ENCODE data around the gene PTPRG. TPM values are rescaled to one million over a fixed set of nuclear protein-coding genes. Genes with fewer than 3 reads are reported as not detected.

The PTPRG gene
- total RNA-seq, 2 experiments from 2014 or later, result 0.03 to 0.05 TPM

GRCh38 chr3:61725851-61726333 is 164.5 kb downstream of the PTPRG start:
- Histone ChIP-seq H3K4me3 (ENCODE audit: low read length) (no peak overlapping the region), H3K27ac (ENCODE audit: low read depth in 1 of 2, low read length in 2 of 2) (no peak overlapping the region), H3K4me1 (ENCODE audit: insufficient read depth, low read length) (no peaks in the 10 kb centered on the region), H3K36me3 (ENCODE audit: insufficient read depth, low read length) (no peaks in the 10 kb centered on the region), H3K9me3 (ENCODE audit: control insufficient read depth in 1 of 2, insufficient read depth in 1 of 2, low read length in 2 of 2) (peaks cover 0 to 5% of the 10 kb centered on the region in 2 experiments), H3K27me3 (ENCODE audit: control insufficient read depth in 1 of 2, insufficient read depth in 2 of 2, low read length in 2 of 2) (no peaks in the 10 kb centered on the region)
- no peak for DNase-seq
- no peak overlapping the region for H3K4me3 Mint-ChIP-seq
- ChIA-PET CTCF (no interaction called here), POLR2A (no interaction called here)
- ATAC-seq (ENCODE audit: poor library complexity), result no peak
- intact Hi-C loops (cut with DNase I, micrococcal nuclease), result no loop called here
- H3K9me3 Mint-ChIP-seq, result peaks cover 5% of the 10 kb centered on the region
- no peaks in the 10 kb centered on the region for H3K27me3 Mint-ChIP-seq
- no peak for TF ChIP-seq CTCF (IDR thresholded peaks at IDR 0.05)
- no peaks in the 10 kb centered on the region for H3K4me1 Mint-ChIP-seq (ENCODE audit: low read depth)
- H3K27ac Mint-ChIP-seq, result no peak overlapping the region
- H3K36me3 Mint-ChIP-seq (ENCODE audit: low read depth), result no peaks in the 10 kb centered on the region

GRCh38 chr3:61727435-61727834 is 166.1 kb downstream of the PTPRG start:
- Histone ChIP-seq H3K4me3 (ENCODE audit: low read length) (no peak overlapping the region), H3K27me3 (ENCODE audit: control insufficient read depth in 1 of 2, insufficient read depth in 2 of 2, low read length in 2 of 2) (no peaks in the 10 kb centered on the region), H3K27ac (ENCODE audit: low read depth in 1 of 2, low read length in 2 of 2) (no peak overlapping the region), H3K9me3 (ENCODE audit: control insufficient read depth in 1 of 2, insufficient read depth in 1 of 2, low read length in 2 of 2) (peaks cover 0 to 5% of the 10 kb centered on the region in 2 experiments), H3K4me1 (ENCODE audit: insufficient read depth, low read length) (no peaks in the 10 kb centered on the region), H3K36me3 (ENCODE audit: insufficient read depth, low read length) (no peaks in the 10 kb centered on the region)
- no peak for DNase-seq
- no peak for TF ChIP-seq CTCF (IDR thresholded peaks at IDR 0.05)
- no peak overlapping the region for H3K27ac Mint-ChIP-seq
- H3K36me3 Mint-ChIP-seq (ENCODE audit: low read depth), result no peaks in the 10 kb centered on the region
- intact Hi-C loops (cut with DNase I, micrococcal nuclease), result no loop called here
- no peaks in the 10 kb centered on the region for H3K27me3 Mint-ChIP-seq
- no peak overlapping the region for H3K4me3 Mint-ChIP-seq
- no peak for ATAC-seq (ENCODE audit: poor library complexity)
- peaks cover 5% of the 10 kb centered on the region for H3K9me3 Mint-ChIP-seq
- ChIA-PET POLR2A (no interaction called here), CTCF (no interaction called here)
- H3K4me1 Mint-ChIP-seq (ENCODE audit: low read depth), result no peaks in the 10 kb centered on the region

GRCh38 chr3:61729038-61729634 is 167.8 kb downstream of the PTPRG start:
- no peak overlapping the region for H3K4me3 Mint-ChIP-seq
- Histone ChIP-seq H3K27me3 (ENCODE audit: control insufficient read depth in 1 of 2, insufficient read depth in 2 of 2, low read length in 2 of 2) (no peaks in the 10 kb centered on the region), H3K27ac (ENCODE audit: low read depth in 1 of 2, low read length in 2 of 2) (no peak overlapping the region), H3K4me1 (ENCODE audit: insufficient read depth, low read length) (no peaks in the 10 kb centered on the region), H3K36me3 (ENCODE audit: insufficient read depth, low read length) (no peaks in the 10 kb centered on the region), H3K4me3 (ENCODE audit: low read length) (no peak overlapping the region), H3K9me3 (ENCODE audit: control insufficient read depth in 1 of 2, insufficient read depth in 1 of 2, low read length in 2 of 2) (peaks cover 0 to 5% of the 10 kb centered on the region in 2 experiments)
- no peaks in the 10 kb centered on the region for H3K27me3 Mint-ChIP-seq
- H3K4me1 Mint-ChIP-seq (ENCODE audit: low read depth), result no peaks in the 10 kb centered on the region
- ChIA-PET POLR2A (no interaction called here), CTCF (no interaction called here)
- no peak for DNase-seq
- peaks cover 2% of the 10 kb centered on the region for H3K9me3 Mint-ChIP-seq
- no peaks in the 10 kb centered on the region for H3K36me3 Mint-ChIP-seq (ENCODE audit: low read depth)
- no peak for TF ChIP-seq CTCF (IDR thresholded peaks at IDR 0.05)
- no peak for ATAC-seq (ENCODE audit: poor library complexity)
- no peak overlapping the region for H3K27ac Mint-ChIP-seq
- intact Hi-C loops (cut with DNase I, micrococcal nuclease), result no loop called here

All from CD4-positive, alpha-beta T cell (primary cell).